HFF-Myc (cell line): ENCODE results near the gene LRIG1.
A peak's percentile ranks its signal among the peaks of the same experiment; 100 is the strongest.

Experiments used
- DNase-seq: peaks from one replicate; pipeline ENCODE4 v3.0.0-alpha.2; 2011; ENCODE audit warnings: low read depth; ENCODE audit errors: extremely low read depth
- H3K4me3 ChIP-seq: replicated peaks from 2 replicates; pipeline ENCODE4 v1.5.1; 2011; ENCODE audit warnings: low read depth, mild to moderate bottlenecking, control low read depth, low read length
- CTCF ChIP-seq: IDR thresholded peaks from 2 replicates; pipeline ENCODE4 v1.5.1; 2012; ENCODE audit warnings: mild to moderate bottlenecking, low read depth, low read length, control low read depth; ENCODE audit errors: missing control alignments

LRIG1 gene

GRCh38 chr3:66479532-66479947 lies 21.3 kb downstream of the LRIG1 start:
- H3K4me3 ChIP-seq: no peak overlapping the region
- no peak for DNase-seq
- no peak for TF ChIP-seq CTCF

DNA sequence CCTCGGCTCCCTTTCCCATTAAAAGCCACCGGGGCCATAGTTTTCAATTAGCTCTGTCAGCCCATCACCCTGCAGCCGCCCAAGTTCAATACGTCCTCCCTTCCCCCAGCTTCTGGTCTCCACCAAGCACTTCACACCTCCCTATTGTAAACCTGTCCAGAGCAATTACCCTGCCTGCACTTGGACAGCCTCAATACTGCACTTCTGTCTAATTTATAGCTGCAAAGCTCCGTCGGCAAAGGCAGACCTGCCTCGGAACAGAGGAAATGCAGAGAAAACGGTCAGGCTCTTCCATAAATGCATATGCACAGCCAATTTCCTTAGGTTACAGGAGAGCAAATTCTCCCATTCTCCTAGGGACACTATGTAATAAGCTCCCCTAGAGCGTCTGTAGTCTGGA lies 21.9 kb downstream of the LRIG1 start:
- no peak for TF ChIP-seq CTCF
- H3K4me3 ChIP-seq: no peak overlapping the region
- DNase-seq: no peak

DNA sequence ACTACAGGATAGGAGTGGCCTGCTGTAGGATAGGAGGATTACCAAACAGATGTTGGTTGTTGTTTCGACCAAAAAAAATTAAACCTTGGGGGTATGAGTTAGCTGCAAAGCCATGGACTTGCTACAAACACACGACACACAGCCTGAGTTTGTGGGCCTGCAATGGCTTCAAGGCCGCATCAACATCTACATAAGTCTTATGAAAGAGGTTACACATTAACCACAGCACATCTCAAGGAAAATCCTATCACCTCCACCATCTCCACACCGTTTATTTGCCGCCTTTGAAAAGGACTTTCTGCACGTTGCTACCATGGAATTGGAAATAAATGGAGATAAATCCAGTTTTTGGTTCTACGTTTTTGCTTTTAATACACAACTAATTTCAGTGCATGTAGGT lies 23.0 kb downstream of the LRIG1 start:
- DNase-seq: no peak
- no peak overlapping the region for H3K4me3 ChIP-seq
- no peak for TF ChIP-seq CTCF

GRCh38 chr3:66476852-66477381 lies 23.9 kb downstream of the LRIG1 start:
- TF ChIP-seq CTCF: no peak
- DNase-seq: no peak

GRCh38 chr3:66475386-66476020 lies 25.3 kb downstream of the LRIG1 start:
- no peak for DNase-seq
- TF ChIP-seq CTCF: no peak
- no peak overlapping the region for H3K4me3 ChIP-seq

More at GRCh38 chr3:66476852-66477381, 23.9 kb downstream of the LRIG1 start:
- no peak overlapping the region for H3K4me3 ChIP-seq

DNA sequence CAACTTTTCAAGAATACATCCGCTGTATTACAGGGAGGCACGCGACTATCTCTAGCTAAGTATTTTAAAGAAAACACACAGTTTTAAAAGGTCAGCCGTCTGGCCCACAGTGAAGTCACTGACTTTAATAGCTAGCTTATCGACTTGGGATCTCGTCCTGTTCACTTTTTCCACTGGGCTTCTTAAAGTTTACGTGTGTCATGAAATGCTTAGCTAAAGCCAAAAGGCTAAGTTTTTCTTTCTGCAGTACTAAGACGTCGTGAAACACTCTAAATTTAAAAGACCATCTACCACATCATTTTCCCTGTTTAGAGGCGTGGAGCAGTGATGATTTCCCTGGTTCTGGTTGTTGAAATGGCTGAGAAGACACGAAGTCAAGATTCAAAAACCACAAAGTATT lies 27.1 kb downstream of the LRIG1 start:
- no peak for TF ChIP-seq CTCF
- peak; percentile 66 for DNase-seq
- H3K4me3 ChIP-seq: peak overlapping the region; percentile 0; the same call in 1 of the 2 replicates
